ENCODE measurements around the gene MYMX.
"Not testable (repeated sequence)": the region's sequence is repeated elsewhere in the genome, so short reads cannot be mapped to it uniquely, and the experiment has no call there.

The MYMX gene

GRCh38 chr6:44221291-44221960, 4.7 kb downstream of the MYMX start:
- peak; percentile 73 for DNase-seq

- DNase-seq = no peak
These were observed 5.2 kb downstream of the MYMX start for GRCh38 chr6:44221961-44222335.

GRCh38 chr6:44222486-44223318, 6.0 kb downstream of the MYMX start:
- DNase-seq = no peak

- peak; percentile 88 for DNase-seq
These were observed 6.7 kb downstream of the MYMX start, which contains the start of gene SLC29A1 for GRCh38 chr6:44223319-44224028. Gene SLC29A1 (plus strand): TSS chr6:44223595. CDS start chr6:44227314, 3,719 bp downstream.

GRCh38 chr6:44224029-44224964, 7.6 kb downstream of the MYMX start:
- peak; percentile 34 for DNase-seq

- no peak for DNase-seq
These were observed 8.2 kb downstream of the MYMX start for GRCh38 chr6:44224965-44225305.

- no peak for DNase-seq
These were observed 9.0 kb downstream of the MYMX start for GRCh38 chr6:44225579-44226325.

GRCh38 chr6:44226368-44227147, 9.8 kb downstream of the MYMX start:
- no peak for DNase-seq

GRCh38 chr6:44227148-44227793, 10.5 kb downstream of the MYMX start:
- no peak for DNase-seq

GRCh38 chr6:44228031-44228430, 11.3 kb downstream of the MYMX start:
- DNase-seq = no peak

GRCh38 chr6:44228433-44228832, 11.7 kb downstream of the MYMX start:
- no peak for DNase-seq

GRCh38 chr6:44228836-44229235, 12.1 kb downstream of the MYMX start:
- DNase-seq = no peak

GRCh38 chr6:44229376-44230033, 12.8 kb downstream of the MYMX start:
- DNase-seq = no peak

- no peak for DNase-seq
These were observed 13.4 kb downstream of the MYMX start for GRCh38 chr6:44230034-44230675.

- DNase-seq = not testable (repeated sequence)
These were observed 14.7 kb downstream of the MYMX start for GRCh38 chr6:44231426-44231825.

- no peak for DNase-seq
These were observed 16.2 kb downstream of the MYMX start for GRCh38 chr6:44232676-44233566.

GRCh38 chr6:44233567-44234100, 16.9 kb downstream of the MYMX start:
- no peak for DNase-seq

Measured in activated naive CD4-positive, alpha-beta T cell treated with anti-CD3 and anti-CD28 coated beads, Interleukin-2, amount 50 U/mL, for 16 hours (primary cell).